ENCODE data around the gene RASGEF1B. TPM values are rescaled to one million over a fixed set of nuclear protein-coding genes. Genes with fewer than 3 reads are reported as not detected.

RASGEF1B gene
- total RNA-seq, 2 experiments from 2014 or later: 69.4 to 73.1 TPM

DNA sequence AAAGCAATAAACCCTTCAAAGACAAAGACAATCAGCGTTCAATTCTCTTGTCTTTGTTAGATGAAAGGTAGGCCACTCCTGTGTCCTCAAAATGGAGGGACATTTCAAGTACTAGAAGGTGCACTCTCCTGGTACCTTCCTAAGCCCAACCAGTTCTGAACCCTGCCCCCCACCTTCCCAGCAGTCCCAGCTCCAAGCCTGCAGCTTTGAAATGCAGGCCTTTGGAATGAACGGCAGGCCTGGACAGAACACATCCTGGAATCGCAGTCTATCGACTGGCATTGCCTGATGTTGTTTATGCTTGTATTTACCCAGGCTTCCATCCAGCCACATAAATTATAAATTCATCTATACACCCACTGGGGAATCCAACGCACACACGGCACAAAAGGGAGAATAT, 47.4 kb downstream of the RASGEF1B start:
- DNase-seq: no peak
- Mint-ChIP-seq H3K4me1 (ENCODE audit: low read depth) (no peaks in the 10 kb centered on the region), H3K4me3 (no peak overlapping the region), H3K27me3 (no peaks in the 10 kb centered on the region), H3K36me3 (ENCODE audit: low read depth) (peaks cover 47% of the 10 kb centered on the region), H3K27ac (no peak overlapping the region), H3K9me3 (no peaks in the 10 kb centered on the region)
- no peaks in the 10 kb centered on the region for H3K4me1 ChIP-seq (ENCODE audit: insufficient read depth, low read length)
- H3K36me3 ChIP-seq (ENCODE audit: insufficient read depth, low read length): peaks cover 15% of the 10 kb centered on the region
- ATAC-seq (ENCODE audit: poor library complexity): no peak
- H3K27me3 ChIP-seq (ENCODE audit: control insufficient read depth in 1 of 2, insufficient read depth in 2 of 2, low read length in 2 of 2): no peaks in the 10 kb centered on the region
- no peaks in the 10 kb centered on the region for H3K9me3 ChIP-seq (ENCODE audit: control insufficient read depth in 1 of 2, insufficient read depth in 1 of 2, low read length in 2 of 2)
- intact Hi-C loops (cut with DNase I, micrococcal nuclease): no loop called here
- no peak overlapping the region for H3K27ac ChIP-seq (ENCODE audit: low read depth in 1 of 2, low read length in 2 of 2)
- no peak overlapping the region for H3K4me3 ChIP-seq (ENCODE audit: low read length)
- POLR2A ChIA-PET: no interaction called here
- TF ChIP-seq, protein P1, sequence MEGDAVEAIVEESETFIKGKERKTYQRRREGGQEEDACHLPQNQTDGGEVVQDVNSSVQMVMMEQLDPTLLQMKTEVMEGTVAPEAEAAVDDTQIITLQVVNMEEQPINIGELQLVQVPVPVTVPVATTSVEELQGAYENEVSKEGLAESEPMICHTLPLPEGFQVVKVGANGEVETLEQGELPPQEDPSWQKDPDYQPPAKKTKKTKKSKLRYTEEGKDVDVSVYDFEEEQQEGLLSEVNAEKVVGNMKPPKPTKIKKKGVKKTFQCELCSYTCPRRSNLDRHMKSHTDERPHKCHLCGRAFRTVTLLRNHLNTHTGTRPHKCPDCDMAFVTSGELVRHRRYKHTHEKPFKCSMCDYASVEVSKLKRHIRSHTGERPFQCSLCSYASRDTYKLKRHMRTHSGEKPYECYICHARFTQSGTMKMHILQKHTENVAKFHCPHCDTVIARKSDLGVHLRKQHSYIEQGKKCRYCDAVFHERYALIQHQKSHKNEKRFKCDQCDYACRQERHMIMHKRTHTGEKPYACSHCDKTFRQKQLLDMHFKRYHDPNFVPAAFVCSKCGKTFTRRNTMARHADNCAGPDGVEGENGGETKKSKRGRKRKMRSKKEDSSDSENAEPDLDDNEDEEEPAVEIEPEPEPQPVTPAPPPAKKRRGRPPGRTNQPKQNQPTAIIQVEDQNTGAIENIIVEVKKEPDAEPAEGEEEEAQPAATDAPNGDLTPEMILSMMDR (IDR thresholded peaks at IDR 0.05): no peak
- CTCF ChIA-PET: interaction anchor here (1.3 kb wide), 1 partner anchor 83 kb away, joined by 3 read pairs; no protein-coding TSS in a partner anchor

DNA sequence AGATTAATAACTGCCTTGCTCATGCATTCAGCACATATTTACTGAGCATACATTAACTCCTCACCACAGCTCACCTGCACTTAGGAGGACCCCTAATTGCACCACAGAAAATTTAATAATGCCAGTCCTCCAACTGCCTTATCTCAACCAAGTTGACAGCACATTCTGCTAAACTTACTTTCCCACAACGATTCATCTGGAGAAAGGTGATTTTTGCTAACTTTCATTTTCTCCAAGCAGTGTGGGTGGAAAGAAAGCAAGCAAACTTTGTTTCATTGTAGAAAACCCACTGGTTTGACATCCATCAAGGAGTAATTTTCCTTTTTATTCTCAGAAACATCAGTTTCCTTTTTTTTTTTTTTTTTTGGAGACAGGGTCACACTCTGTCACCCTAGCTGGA, 49.1 kb downstream of the RASGEF1B start:
- DNase-seq (no peak), ATAC-seq (ENCODE audit: poor library complexity) (no peak)
- intact Hi-C loops (cut with DNase I, micrococcal nuclease): no loop called here
- no peaks in the 10 kb centered on the region for H3K27me3 Mint-ChIP-seq
- H3K27me3 ChIP-seq (ENCODE audit: control insufficient read depth in 1 of 2, insufficient read depth in 2 of 2, low read length in 2 of 2): no peaks in the 10 kb centered on the region
- ChIA-PET POLR2A (no interaction called here), CTCF (no interaction called here)
- H3K9me3 ChIP-seq (ENCODE audit: control insufficient read depth in 1 of 2, insufficient read depth in 1 of 2, low read length in 2 of 2): no peaks in the 10 kb centered on the region
- H3K4me3 ChIP-seq (ENCODE audit: low read length): no peak overlapping the region
- H3K9me3 Mint-ChIP-seq: no peaks in the 10 kb centered on the region
- peaks cover 34% of the 10 kb centered on the region for H3K36me3 Mint-ChIP-seq (ENCODE audit: low read depth)
- H3K4me1 Mint-ChIP-seq (ENCODE audit: low read depth): no peaks in the 10 kb centered on the region
- H3K27ac ChIP-seq (ENCODE audit: low read depth in 1 of 2, low read length in 2 of 2): no peak overlapping the region
- H3K36me3 ChIP-seq (ENCODE audit: insufficient read depth, low read length): peaks cover 12% of the 10 kb centered on the region
- no peak overlapping the region for H3K4me3 Mint-ChIP-seq
- H3K4me1 ChIP-seq (ENCODE audit: insufficient read depth, low read length): no peaks in the 10 kb centered on the region
- TF ChIP-seq, protein P1 (IDR thresholded peaks at IDR 0.05): no peak
- H3K27ac Mint-ChIP-seq: no peak overlapping the region

DNA sequence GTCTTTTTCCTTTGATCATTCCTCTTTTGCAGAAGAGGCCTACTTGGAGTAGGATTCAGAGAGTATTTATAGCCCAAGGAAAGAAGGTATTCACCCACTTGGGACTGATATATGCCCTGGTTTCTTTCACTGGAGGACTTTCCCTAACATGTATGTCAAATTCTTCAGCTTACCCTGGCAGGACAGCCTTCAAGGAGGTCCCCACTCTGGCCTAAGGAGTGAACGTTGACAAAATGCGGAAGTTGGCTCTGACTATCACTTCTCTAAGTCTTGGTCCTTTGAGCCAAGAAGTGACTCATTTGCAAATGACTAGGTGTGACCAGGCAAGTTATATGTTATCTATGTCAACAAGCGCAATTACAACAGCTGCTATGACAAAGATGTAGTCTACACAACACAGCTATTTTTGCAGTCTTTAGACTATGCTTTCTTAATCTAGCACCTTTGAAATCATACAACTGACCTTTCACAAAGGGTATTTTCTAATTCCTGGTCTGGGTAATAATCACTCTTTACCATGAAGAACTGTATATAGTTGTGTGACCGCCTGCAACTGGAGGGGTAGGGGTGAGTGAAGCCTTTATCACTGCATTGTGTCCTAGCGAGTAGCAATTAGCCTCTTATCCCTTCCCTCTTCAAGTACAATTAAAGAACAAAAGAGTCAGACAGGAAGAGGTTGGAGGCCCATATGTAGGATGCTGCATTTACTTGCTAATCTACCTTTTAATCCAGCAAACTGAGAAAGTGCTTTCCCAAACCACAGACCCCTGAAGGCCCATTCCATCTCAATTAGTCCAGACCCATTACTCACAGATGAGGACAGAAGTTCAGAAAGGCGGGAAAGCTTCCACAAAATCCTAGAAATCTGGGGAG, 50.1 kb downstream of the RASGEF1B start:
- no peaks in the 10 kb centered on the region for H3K4me1 Mint-ChIP-seq (ENCODE audit: low read depth)
- H3K4me1 ChIP-seq (ENCODE audit: insufficient read depth, low read length): no peaks in the 10 kb centered on the region
- H3K27ac Mint-ChIP-seq: no peak overlapping the region
- DNase-seq (peak in 3 of 14 experiments; percentile 28 to 73 (median 61)), ATAC-seq (ENCODE audit: poor library complexity) (no peak)
- ChIA-PET CTCF (no interaction called here), POLR2A (no interaction called here)
- peaks cover 4% of the 10 kb centered on the region for H3K36me3 ChIP-seq (ENCODE audit: insufficient read depth, low read length)
- H3K9me3 ChIP-seq (ENCODE audit: control insufficient read depth in 1 of 2, insufficient read depth in 1 of 2, low read length in 2 of 2): no peaks in the 10 kb centered on the region
- TF ChIP-seq, protein P1 (IDR thresholded peaks at IDR 0.05): no peak
- peaks cover 25% of the 10 kb centered on the region for H3K36me3 Mint-ChIP-seq (ENCODE audit: low read depth)
- H3K27ac ChIP-seq (ENCODE audit: low read depth in 1 of 2, low read length in 2 of 2): no peak overlapping the region
- intact Hi-C loops (cut with DNase I, micrococcal nuclease): no loop called here
- no peak overlapping the region for H3K4me3 Mint-ChIP-seq
- H3K27me3 ChIP-seq (ENCODE audit: control insufficient read depth in 1 of 2, insufficient read depth in 2 of 2, low read length in 2 of 2): no peaks in the 10 kb centered on the region
- H3K9me3 Mint-ChIP-seq: no peaks in the 10 kb centered on the region
- no peak overlapping the region for H3K4me3 ChIP-seq (ENCODE audit: low read length)
- H3K27me3 Mint-ChIP-seq: no peaks in the 10 kb centered on the region
